ENCODE data around the gene ACAA2. TPM values are rescaled to one million over a fixed set of nuclear protein-coding genes. Genes with fewer than 3 reads are reported as not detected.
"Not testable (repeated sequence)": the region's sequence is repeated elsewhere in the genome, so short reads cannot be mapped to it uniquely, and the experiment has no call there.

ACAA2 gene
- total and polyA plus RNA-seq, 10 donors: 20.9 to 44.0 (median 34.0) TPM

- TF ChIP-seq POLR2AphosphoS5 (IDR thresholded peaks at IDR 0.05): no peak
- TF ChIP-seq CTCF (IDR thresholded peaks at IDR 0.05 in 8 of 11, conservative IDR thresholded peaks at IDR 0.05 in 3 of 11): no peak
- no peak for TF ChIP-seq POLR2A (IDR thresholded peaks at IDR 0.05)
- WGBS, 5 donors: 76 to 91% (median 85%) methylated on average over 5 of the region's 5 CpGs
- intact Hi-C loops (cut with DNase I; ENCODE audit: low total_unique reads): no loop called here
- H3K27ac ChIP-seq: no peak overlapping the region
- no peaks in the 10 kb centered on the region for H3K4me1 ChIP-seq
- H3K9me3 ChIP-seq: no peaks in the 10 kb centered on the region
- H3K4me3 ChIP-seq: no peak overlapping the region
- peaks cover 0 to 5% (median 0%) of the 10 kb centered on the region in 7 donors for H3K27me3 ChIP-seq (replicated peaks in 1 of 7)
- DNase-seq: no peak
- H3K36me3 ChIP-seq: peaks cover 0 to 22% (median 0%) of the 10 kb centered on the region in 6 donors
These were observed 24.6 kb upstream of the ACAA2 start for GRCh38 chr18:49837889-49838288.

- peaks cover 0 to 17% (median 0%) of the 10 kb centered on the region in 6 donors for H3K36me3 ChIP-seq
- H3K27ac ChIP-seq; H3K4me3 ChIP-seq; DNase-seq; H3K4me1 ChIP-seq; H3K9me3 ChIP-seq; intact Hi-C loops (cut with DNase I; ENCODE audit: low total_unique reads); H3K27me3 ChIP-seq (replicated peaks in 1 of 7): not testable (repeated sequence)
- WGBS, 5 donors: 93 to 98% (median 97%) methylated on average over 9 of the region's 9 CpGs
These were observed 24.0 kb upstream of the ACAA2 start for GRCh38 chr18:49837316-49837835.

GRCh38 chr18:49835405-49835804 is 22.1 kb upstream of the ACAA2 start:
- TF ChIP-seq POLR2A (IDR thresholded peaks at IDR 0.05) (no peak), POLR2AphosphoS5 (IDR thresholded peaks at IDR 0.05) (no peak), CTCF (IDR thresholded peaks at IDR 0.05 in 8 of 11, conservative IDR thresholded peaks at IDR 0.05 in 3 of 11) (no peak)
- DNase-seq: no peak
- intact Hi-C loops (cut with DNase I; ENCODE audit: low total_unique reads): no loop called here
- no peaks in the 10 kb centered on the region for H3K27me3 ChIP-seq (replicated peaks in 1 of 7)
- no peaks in the 10 kb centered on the region for H3K4me1 ChIP-seq
- WGBS, 5 donors: 85 to 91% (median 89%) methylated on average over 2 of the region's 2 CpGs
- H3K9me3 ChIP-seq: peaks cover 0 to 8% (median 3%) of the 10 kb centered on the region in 8 donors
- H3K4me3 ChIP-seq: no peak overlapping the region
- H3K27ac ChIP-seq: no peak overlapping the region
- peaks cover 0 to 17% (median 0%) of the 10 kb centered on the region in 6 donors for H3K36me3 ChIP-seq

DNA sequence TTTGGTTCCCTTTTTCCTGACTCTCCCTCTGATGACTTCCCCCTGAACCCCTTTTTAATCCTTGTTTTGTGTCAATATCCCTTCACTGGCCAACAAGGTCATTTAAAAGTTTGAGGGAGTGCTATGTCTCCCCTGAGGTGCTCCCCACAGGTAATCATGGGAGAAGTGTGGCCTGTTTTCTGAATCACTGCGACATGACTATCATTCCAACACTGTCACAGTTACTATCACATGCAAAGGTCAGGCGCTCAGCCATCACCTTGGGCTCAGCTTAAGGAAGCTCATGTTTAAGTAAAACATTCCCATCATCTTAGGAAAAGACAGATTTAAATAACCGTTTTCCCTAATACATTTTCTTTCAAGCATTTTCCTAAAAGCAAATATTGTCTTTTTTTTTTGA is 20.9 kb upstream of the ACAA2 start:
- DNase-seq: no peak
- intact Hi-C loops (cut with DNase I; ENCODE audit: low total_unique reads): no loop called here
- H3K4me3 ChIP-seq: no peak overlapping the region
- H3K36me3 ChIP-seq: peaks cover 0 to 16% (median 0%) of the 10 kb centered on the region in 6 donors
- H3K4me1 ChIP-seq: no peaks in the 10 kb centered on the region
- WGBS, 5 donors: 40 to 94% (median 93%) methylated on average over 3 of the region's 3 CpGs
- no peaks in the 10 kb centered on the region for H3K27me3 ChIP-seq (replicated peaks in 1 of 7)
- H3K9me3 ChIP-seq: peaks cover 0 to 15% (median 8%) of the 10 kb centered on the region in 8 donors
- no peak overlapping the region for H3K27ac ChIP-seq
- TF ChIP-seq POLR2A (IDR thresholded peaks at IDR 0.05): no peak
- no peak for TF ChIP-seq POLR2AphosphoS5 (IDR thresholded peaks at IDR 0.05)
- TF ChIP-seq CTCF (IDR thresholded peaks at IDR 0.05 in 8 of 11, conservative IDR thresholded peaks at IDR 0.05 in 3 of 11): no peak

DNA sequence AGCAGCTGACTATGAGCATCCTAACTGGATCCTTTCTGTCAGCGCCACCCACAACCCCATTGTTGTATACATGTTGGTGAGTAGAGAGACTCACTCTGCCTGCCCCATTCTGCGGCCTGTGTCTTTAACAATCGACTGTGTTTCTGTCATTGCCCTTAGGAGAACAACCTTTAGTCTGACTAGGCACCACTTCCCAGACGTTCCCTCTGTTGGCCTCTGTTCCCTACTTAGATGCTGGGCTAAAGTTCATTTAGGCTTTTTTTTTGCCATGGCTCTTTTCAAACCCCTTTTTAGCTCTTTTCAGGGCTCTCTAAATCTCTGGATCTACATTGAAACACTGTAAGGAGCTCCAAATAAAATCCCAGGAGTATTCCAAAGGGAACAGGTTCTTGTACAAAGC is 20.5 kb upstream of the ACAA2 start:
- H3K4me3 ChIP-seq: no peak overlapping the region
- H3K27me3 ChIP-seq (replicated peaks in 1 of 7): no peaks in the 10 kb centered on the region
- DNase-seq: no peak
- no peaks in the 10 kb centered on the region for H3K4me1 ChIP-seq
- peaks cover 0 to 17% (median 9%) of the 10 kb centered on the region in 8 donors for H3K9me3 ChIP-seq
- peaks cover 0 to 14% (median 0%) of the 10 kb centered on the region in 6 donors for H3K36me3 ChIP-seq
- TF ChIP-seq CTCF (IDR thresholded peaks at IDR 0.05 in 8 of 11, conservative IDR thresholded peaks at IDR 0.05 in 3 of 11): no peak
- TF ChIP-seq POLR2AphosphoS5 (IDR thresholded peaks at IDR 0.05): no peak
- no peak for TF ChIP-seq POLR2A (IDR thresholded peaks at IDR 0.05)
- 83 to 88% (median 84%) methylated on average over 4 of the region's 4 CpGs for WGBS, 5 donors
- H3K27ac ChIP-seq: no peak overlapping the region
- intact Hi-C loops (cut with DNase I; ENCODE audit: low total_unique reads): no loop called here
